Thyroid gland (tissue), 4 donors: ENCODE data around the gene RIPK4. TPM values are rescaled to one million over a fixed set of nuclear protein-coding genes. Genes with fewer than 3 reads are reported as not detected.
A peak's percentile ranks its signal among the peaks of the same experiment; 100 is the strongest.

Experiments used
- DNase-seq, 2 donors: peaks; one replicate each; pipeline ENCODE4 v3.0.0-alpha.2; 2019
- H3K27ac ChIP-seq, 3 donors: fragments of 200-600 bp; sonication (generic); 1 replicate in 2 of 3; 2 replicates in 1 of 3; pipeline ENCODE4 v1.5.1; 2016 to 2019; ENCODE audit warnings: mild to moderate bottlenecking in 1 of 3, moderate library complexity in 1 of 3
- H3K27me3 ChIP-seq: fragments of 200-600 bp; sonication (generic); one replicate; pipeline ENCODE4 v1.5.1; 2019
- H3K36me3 ChIP-seq, 2 donors: fragments of 200-600 bp; sonication (generic); one replicate each; pipeline ENCODE4 v1.5.1; 2016 to 2019
- H3K4me1 ChIP-seq, 2 donors: fragments of 200-600 bp; sonication (generic); one replicate each; pipeline ENCODE4 v1.5.1; 2017 to 2019
- H3K4me3 ChIP-seq, 3 donors: fragments of 200-600 bp; sonication (generic); replicated peaks in 1 of 3; 1 replicate in 2 of 3; 2 replicates in 1 of 3; pipeline ENCODE4 v1.5.1; 2016; ENCODE audit warnings: mild to moderate bottlenecking in 1 of 3
- H3K9me3 ChIP-seq: fragments of 200-600 bp; sonication (generic); one replicate; pipeline ENCODE4 v1.5.1; 2017
- POLR2A ChIP-seq, 2 donors: fragments of 450-650 bp; IDR thresholded peaks; one replicate each; pipeline ENCODE4 v1.6.1; 2017; ENCODE audit warnings: antibody characterized with exemption in 2 of 2, mild to moderate bottlenecking in 2 of 2, moderate library complexity in 1 of 2
- WGBS, 2 donors: methylation state at CpG; one replicate each; pipeline ENCODE4 v1.1.5; 2017; 5-methylcytosine and 5-hydroxymethylcytosine counted together
- intact Hi-C: fragments of 100-400 bp; cut with DNase I; formaldehyde crosslinking; loops from one replicate; pipeline ENCODE4 v1.15.1; 2023
- total RNA-seq, 4 donors: library from RNA; depleted of rRNA; stranded (reverse); fragments of >200 nt; gene quantifications; one replicate each; pipeline ENCODE4 v1.2.3, GENCODE V29; 2016
- TF ChIP-seq, protein P1 (sequence below), 6 experiments: fragments of 200-600 bp in 3 of 6; fragments of 450-650 bp in 3 of 6; sonication (generic) in 3 of 6; IDR thresholded peaks; one replicate each; pipeline ENCODE4 v1.5.1; 2016 to 2019; ENCODE audit warnings: antibody characterized with exemption in 6 of 6, mild to moderate bottlenecking in 2 of 6, inconsistent platforms in 1 of 6, moderate library complexity in 1 of 6

RIPK4 gene
- total RNA-seq = 10 to 100 TPM; 15.3 to 24.7 (median 22.6) TPM

DNA sequence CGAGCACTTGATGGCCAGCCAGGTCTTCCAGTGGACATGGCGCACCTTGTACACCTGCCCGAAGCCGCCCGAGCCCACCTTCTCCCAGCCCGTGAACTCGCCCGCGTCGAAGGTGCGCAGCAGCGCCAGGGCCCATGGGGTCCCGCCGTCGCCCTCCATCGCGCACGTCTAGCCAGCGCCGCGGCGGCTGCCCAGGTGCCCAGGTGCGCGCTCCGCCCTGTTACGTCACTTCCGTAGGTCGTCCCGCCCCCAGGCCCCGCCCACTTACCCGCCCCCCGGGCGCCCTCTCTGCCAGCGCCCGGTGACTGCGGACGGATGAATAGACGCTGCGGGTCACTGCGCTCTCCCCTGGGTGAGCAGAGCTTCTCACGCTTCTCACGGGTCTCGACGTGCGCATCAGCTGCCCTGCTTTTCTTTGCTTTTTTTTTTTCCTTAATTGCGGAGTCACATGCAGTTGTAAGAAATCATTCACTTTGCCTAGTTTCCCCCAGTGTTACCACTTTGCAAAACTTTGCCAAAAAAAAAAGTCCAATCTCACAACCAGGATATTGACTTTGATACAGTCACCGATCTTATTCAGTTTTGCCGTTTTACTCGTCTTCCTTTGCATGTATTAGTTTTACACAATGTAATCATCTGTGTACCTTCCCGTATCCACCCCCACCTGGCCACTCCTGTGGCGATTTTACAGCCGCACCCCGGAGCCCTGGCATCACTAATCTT is at the start of gene RIPK4:
TSS of gene RIPK4 (minus strand) at position 170 of the 723 bp plus-strand sequence. CDS start at position 159, 11 bp downstream.
- Histone ChIP-seq H3K4me1 (peaks cover 32 to 41% of the 10 kb centered on the region in 2 donors), H3K4me3 (peak within 1 kb of the TSS; percentile 58 to 83 (median 70)), H3K27me3 (no peaks in the 10 kb centered on the region), H3K27ac (peak within 1 kb of the TSS; percentile 69 to 86 (median 72)), H3K9me3 (no peaks in the 10 kb centered on the region), H3K36me3 (no peaks in the 10 kb centered on the region)
- TF ChIP-seq, protein P1, sequence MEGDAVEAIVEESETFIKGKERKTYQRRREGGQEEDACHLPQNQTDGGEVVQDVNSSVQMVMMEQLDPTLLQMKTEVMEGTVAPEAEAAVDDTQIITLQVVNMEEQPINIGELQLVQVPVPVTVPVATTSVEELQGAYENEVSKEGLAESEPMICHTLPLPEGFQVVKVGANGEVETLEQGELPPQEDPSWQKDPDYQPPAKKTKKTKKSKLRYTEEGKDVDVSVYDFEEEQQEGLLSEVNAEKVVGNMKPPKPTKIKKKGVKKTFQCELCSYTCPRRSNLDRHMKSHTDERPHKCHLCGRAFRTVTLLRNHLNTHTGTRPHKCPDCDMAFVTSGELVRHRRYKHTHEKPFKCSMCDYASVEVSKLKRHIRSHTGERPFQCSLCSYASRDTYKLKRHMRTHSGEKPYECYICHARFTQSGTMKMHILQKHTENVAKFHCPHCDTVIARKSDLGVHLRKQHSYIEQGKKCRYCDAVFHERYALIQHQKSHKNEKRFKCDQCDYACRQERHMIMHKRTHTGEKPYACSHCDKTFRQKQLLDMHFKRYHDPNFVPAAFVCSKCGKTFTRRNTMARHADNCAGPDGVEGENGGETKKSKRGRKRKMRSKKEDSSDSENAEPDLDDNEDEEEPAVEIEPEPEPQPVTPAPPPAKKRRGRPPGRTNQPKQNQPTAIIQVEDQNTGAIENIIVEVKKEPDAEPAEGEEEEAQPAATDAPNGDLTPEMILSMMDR (IDR thresholded peaks at IDR 0.05) = no peak
- peak; percentile 93 to 98 for TF ChIP-seq POLR2A (IDR thresholded peaks at IDR 0.05)
- intact Hi-C loops = no loop called here
- WGBS, 2 donors = 4 to 5% methylated on average over 20 to 34 of the region's 53 CpGs
- peak; percentile 87 to 89 for DNase-seq

DNA sequence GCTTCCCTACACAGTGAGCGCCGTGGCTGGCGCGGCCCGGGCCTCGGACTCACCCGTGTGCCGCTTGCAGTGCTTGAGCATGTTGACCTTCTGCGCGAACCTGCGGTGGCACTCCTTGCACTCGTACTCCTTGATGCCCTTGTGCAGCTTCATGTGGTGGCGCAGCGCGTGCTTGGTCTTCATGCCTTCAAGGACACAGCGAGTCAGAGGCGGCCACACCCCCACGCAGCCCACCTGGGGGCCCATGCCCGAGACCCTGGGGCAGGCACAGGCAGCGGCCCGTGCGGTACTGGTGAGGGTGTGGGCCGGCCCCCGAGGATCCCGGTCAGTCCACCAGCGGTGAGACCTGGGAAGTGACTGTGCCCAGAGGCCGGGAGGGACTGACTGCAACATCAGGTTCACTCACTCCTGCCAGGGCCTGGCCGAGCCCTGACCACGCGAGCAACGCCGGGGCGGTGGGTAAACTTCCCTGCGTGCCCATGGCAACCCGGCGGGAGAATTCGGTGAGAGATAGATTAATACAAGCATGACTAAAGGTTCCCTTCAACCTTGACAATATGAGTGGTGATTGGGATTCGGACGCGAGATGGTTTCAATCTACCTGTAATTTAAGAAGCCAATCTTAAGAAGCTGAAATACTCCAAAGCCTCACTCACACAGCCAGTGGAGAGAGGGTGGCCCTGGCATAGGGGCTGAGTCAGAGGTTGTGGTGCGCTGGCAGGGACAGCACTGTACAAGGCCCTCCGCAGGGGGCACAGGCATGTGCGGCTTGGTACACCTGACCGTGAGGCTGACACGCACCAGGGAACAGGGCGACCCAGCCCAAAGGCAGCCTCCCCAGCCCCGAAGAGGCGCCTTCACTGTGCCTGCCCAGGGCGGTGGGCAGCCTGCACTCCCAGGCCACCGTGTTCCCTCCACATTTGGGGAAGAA is 49.1 kb upstream of the RIPK4 start:
- intact Hi-C loops = loop anchor here (5.0 kb wide), 1 partner anchor 301 kb away; no protein-coding TSS in a partner anchor
- DNase-seq = no peak
- H3K27ac ChIP-seq = peak overlapping the region in 1 of 3 donors; percentile 26

DNA sequence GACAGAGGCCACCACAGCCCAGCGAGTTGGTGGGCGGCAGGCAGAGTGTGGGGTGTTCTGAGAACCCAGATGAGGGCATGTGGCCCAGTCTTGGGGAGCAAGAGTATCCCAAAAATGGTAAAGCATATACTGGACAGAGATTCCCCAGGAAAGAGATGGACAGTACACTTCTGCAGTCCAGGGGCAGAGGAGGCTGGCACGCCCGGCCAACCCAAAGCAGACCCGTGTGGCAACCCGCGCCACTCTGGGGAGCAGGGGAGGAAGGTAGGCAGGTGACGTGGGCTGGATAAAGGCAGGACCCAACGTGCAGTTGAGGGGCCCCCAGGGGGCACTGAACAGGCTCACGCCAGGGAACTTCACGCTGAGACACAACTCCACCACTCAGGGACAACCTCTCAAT is 46.4 kb upstream of the RIPK4 start:
- peaks cover 5 to 19% of the 10 kb centered on the region in 2 donors for H3K36me3 ChIP-seq
- H3K4me1 ChIP-seq = peaks cover 0 to 4% of the 10 kb centered on the region in 2 donors
- no peak for DNase-seq
- TF ChIP-seq, protein P1 (IDR thresholded peaks at IDR 0.05) = no peak
- TF ChIP-seq POLR2A (IDR thresholded peaks at IDR 0.05) = no peak
- H3K27ac ChIP-seq = no peak overlapping the region
- intact Hi-C loops = no loop called here
- H3K9me3 ChIP-seq = no peaks in the 10 kb centered on the region
- no peaks in the 10 kb centered on the region for H3K27me3 ChIP-seq
- H3K4me3 ChIP-seq = no peak overlapping the region
- 90 to 92% methylated on average over 11 of the region's 11 CpGs for WGBS, 2 donors

More for the DNA sequence above, 49.1 kb upstream of the RIPK4 start:
- 93 to 95% methylated on average over 32 to 41 of the region's 50 CpGs for WGBS, 2 donors
- TF ChIP-seq, protein P1 (IDR thresholded peaks at IDR 0.05) = no peak
- TF ChIP-seq POLR2A (IDR thresholded peaks at IDR 0.05) = no peak
- Histone ChIP-seq H3K4me1 (peaks cover 0 to 15% of the 10 kb centered on the region in 2 donors), H3K27me3 (no peaks in the 10 kb centered on the region), H3K36me3 (peaks cover 5 to 11% of the 10 kb centered on the region in 2 donors), H3K9me3 (no peaks in the 10 kb centered on the region), H3K4me3 (no peak overlapping the region)

DNA sequence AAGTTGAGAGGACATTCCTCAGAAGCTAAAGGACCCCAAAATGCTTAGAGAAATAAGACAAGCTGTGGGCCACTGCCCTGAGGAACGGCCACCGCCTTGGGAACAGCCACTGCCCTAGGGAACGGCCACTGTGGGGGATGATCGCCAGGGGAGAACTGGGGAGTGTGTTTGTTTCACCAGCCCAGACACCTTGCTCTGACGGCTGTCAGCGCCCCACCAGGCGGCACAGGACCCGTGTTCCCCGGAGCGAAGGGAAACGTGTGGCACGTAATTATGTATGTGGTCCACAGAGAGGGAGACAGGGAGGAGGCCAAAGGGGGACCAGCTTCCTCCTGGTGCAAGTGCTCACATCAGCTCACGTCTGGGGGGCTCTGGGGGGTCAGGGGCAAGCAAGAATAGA is 45.8 kb upstream of the RIPK4 start:
- no peak for TF ChIP-seq POLR2A (IDR thresholded peaks at IDR 0.05)
- TF ChIP-seq, protein P1 (IDR thresholded peaks at IDR 0.05) = no peak
- H3K27me3 ChIP-seq = no peaks in the 10 kb centered on the region
- WGBS, 2 donors = 88 to 94% methylated on average over 13 of the region's 13 CpGs
- H3K9me3 ChIP-seq = no peaks in the 10 kb centered on the region
- peaks cover 0 to 4% of the 10 kb centered on the region in 2 donors for H3K4me1 ChIP-seq
- H3K4me3 ChIP-seq = no peak overlapping the region
- no peak for DNase-seq
- H3K36me3 ChIP-seq = peaks cover 5 to 19% of the 10 kb centered on the region in 2 donors
- intact Hi-C loops = no loop called here
- no peak overlapping the region for H3K27ac ChIP-seq
